ENCODE measurements around the gene TMSB15A.
"Not testable (repeated sequence)": the region's sequence is repeated elsewhere in the genome, so short reads cannot be mapped to it uniquely, and the experiment has no call there.

TMSB15A gene

GRCh38 chrX:102515975-102516941 is at the start of gene TMSB15A:
Gene TMSB15A, minus strand, starts transcription at chrX:102516739.
- DNase-seq = peak; percentile 58

- no peak for DNase-seq
These were observed 44.0 kb upstream of the TMSB15A start for GRCh38 chrX:102560423-102561068.

GRCh38 chrX:102558607-102559006 is 42.1 kb upstream of the TMSB15A start:
- no peak for DNase-seq

- no peak for DNase-seq
These were observed 31.7 kb upstream of the TMSB15A start for GRCh38 chrX:102548231-102548630.

GRCh38 chrX:102546828-102547493 is 30.4 kb upstream of the TMSB15A start:
- DNase-seq = peak; percentile 15

GRCh38 chrX:102546175-102546574 is 29.6 kb upstream of the TMSB15A start:
- DNase-seq = not testable (repeated sequence)

- no peak for DNase-seq
These were observed 19.4 kb upstream of the TMSB15A start for GRCh38 chrX:102535958-102536357.

- DNase-seq = peak; percentile 26
These were observed 787 bp upstream of the TMSB15A start for GRCh38 chrX:102517326-102517725.

- DNase-seq = no peak
These were observed 2.0 kb downstream of the TMSB15A start for GRCh38 chrX:102514536-102514935.

GRCh38 chrX:102498732-102499131 is 17.8 kb downstream of the TMSB15A start:
- no peak for DNase-seq

GRCh38 chrX:102491766-102492165 is 24.8 kb downstream of the TMSB15A start:
- no peak for DNase-seq

- not testable (repeated sequence) for DNase-seq
These were observed 37.8 kb downstream of the TMSB15A start for GRCh38 chrX:102478765-102479164.

GRCh38 chrX:102471762-102472220 is 44.7 kb downstream of the TMSB15A start, which contains the start of gene TCP11X2:
Gene TCP11X2, minus strand, starts transcription at chrX:102471812.
- DNase-seq = not testable (repeated sequence)

GRCh38 chrX:102470215-102470614 is 46.3 kb downstream of the TMSB15A start:
- not testable (repeated sequence) for DNase-seq
